Astrocyte (in vitro differentiated cells and primary cell): Measurements from ENCODE around the gene PDGFD.

Source experiments
- EZH2 ChIP-seq: IDR thresholded peaks from 2 replicates; pipeline ENCODE4 v1.6.1; 2012; ENCODE audit warnings: mild to moderate bottlenecking, low read length, inconsistent platforms; ENCODE audit not compliant: insufficient read depth
- TF ChIP-seq, protein P1 (sequence below): IDR thresholded peaks from 2 replicates; pipeline ENCODE4 v1.5.1; 2011; ENCODE audit warnings: low read depth, mild to moderate bottlenecking, inconsistent platforms, low read length, moderate library complexity; ENCODE audit not compliant: insufficient read depth

GRCh38 chr11:104096900-104097299 lies 67.0 kb downstream of the PDGFD start:
- TF ChIP-seq, protein P1, sequence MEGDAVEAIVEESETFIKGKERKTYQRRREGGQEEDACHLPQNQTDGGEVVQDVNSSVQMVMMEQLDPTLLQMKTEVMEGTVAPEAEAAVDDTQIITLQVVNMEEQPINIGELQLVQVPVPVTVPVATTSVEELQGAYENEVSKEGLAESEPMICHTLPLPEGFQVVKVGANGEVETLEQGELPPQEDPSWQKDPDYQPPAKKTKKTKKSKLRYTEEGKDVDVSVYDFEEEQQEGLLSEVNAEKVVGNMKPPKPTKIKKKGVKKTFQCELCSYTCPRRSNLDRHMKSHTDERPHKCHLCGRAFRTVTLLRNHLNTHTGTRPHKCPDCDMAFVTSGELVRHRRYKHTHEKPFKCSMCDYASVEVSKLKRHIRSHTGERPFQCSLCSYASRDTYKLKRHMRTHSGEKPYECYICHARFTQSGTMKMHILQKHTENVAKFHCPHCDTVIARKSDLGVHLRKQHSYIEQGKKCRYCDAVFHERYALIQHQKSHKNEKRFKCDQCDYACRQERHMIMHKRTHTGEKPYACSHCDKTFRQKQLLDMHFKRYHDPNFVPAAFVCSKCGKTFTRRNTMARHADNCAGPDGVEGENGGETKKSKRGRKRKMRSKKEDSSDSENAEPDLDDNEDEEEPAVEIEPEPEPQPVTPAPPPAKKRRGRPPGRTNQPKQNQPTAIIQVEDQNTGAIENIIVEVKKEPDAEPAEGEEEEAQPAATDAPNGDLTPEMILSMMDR, result no peak
- TF ChIP-seq EZH2, result no peak
